Activated CD8-positive, alpha-beta T cell treated with anti-CD3 and anti-CD28 coated beads for 36 hours (primary cell): ENCODE measurements around the gene BTNL3. TPM values are rescaled to one million over a fixed set of nuclear protein-coding genes. Genes with fewer than 3 reads are reported as not detected.

ENCODE experiments used
- ATAC-seq: fragments of 200-7000 bp; cut with Tn5 transposase; one replicate; pipeline ENCODE4 v1.10.0; 2021; ENCODE audit warnings: mild to moderate bottlenecking, moderate library complexity
- CTCF ChIA-PET: fragments of 350-600 bp; sonication (Branson Sonifier 250); formaldehyde crosslinking; loops from one replicate; lab custom pipeline; 2021; ENCODE audit warnings: antibody characterized with exemption; lab: Charles Lee
- POLR2A ChIA-PET: fragments of 350-600 bp; sonication (Branson Sonifier 250); formaldehyde crosslinking; loops from one replicate; lab custom pipeline; 2021; ENCODE audit warnings: antibody characterized with exemption; lab: Charles Lee
- DNase-seq: peaks from one replicate; pipeline ENCODE4 v3.0.0-alpha.2; 2020
- H3K27ac Mint-ChIP-seq: one replicate; pipeline ENCODE4 v1.8.0; 2021; ENCODE audit warnings: mild to moderate bottlenecking, mixed read lengths
- H3K27me3 Mint-ChIP-seq: one replicate; pipeline ENCODE4 v1.8.0; 2021; ENCODE audit warnings: mixed read lengths
- H3K36me3 Mint-ChIP-seq: one replicate; pipeline ENCODE4 v1.8.0; 2021; ENCODE audit warnings: low read depth, mixed read lengths
- H3K4me1 Mint-ChIP-seq: one replicate; pipeline ENCODE4 v1.8.0; 2021; ENCODE audit warnings: low read depth, mixed read lengths
- H3K4me3 Mint-ChIP-seq: one replicate; pipeline ENCODE4 v1.8.0; 2021; ENCODE audit warnings: mild to moderate bottlenecking, moderate library complexity, mixed read lengths
- H3K9me3 Mint-ChIP-seq: one replicate; pipeline ENCODE4 v1.8.0; 2021; ENCODE audit warnings: mixed read lengths
- CTCF ChIP-seq: fragments of 200-600 bp; IDR thresholded peaks from one replicate; pipeline ENCODE4 v1.8.0; 2022; ENCODE audit warnings: antibody characterized with exemption, mild to moderate bottlenecking
- intact Hi-C: fragments of 100-400 bp; cut with micrococcal nuclease; formaldehyde crosslinking; loops from one replicate; pipeline ENCODE4 v1.10.0; 2022
- total RNA-seq, 2 experiments: library from RNA; stranded (reverse); gene quantifications; one replicate each; pipeline ENCODE4 v1.2.3, GENCODE V29; 2021

Gene BTNL3
- total RNA-seq, 2 experiments from 2014 or later: not detected

GRCh38 chr5:181039931-181040630 lies 51.4 kb downstream of the BTNL3 start, which contains the start of gene BTNL9:
Gene BTNL9 (plus strand): TSS chr5:181040266. CDS start chr5:181045490, 5,224 bp downstream.
- intact Hi-C loops: no loop called here
- Mint-ChIP-seq H3K4me1 (no peaks in the 10 kb centered on the region), H3K9me3 (no peaks in the 10 kb centered on the region), H3K4me3 (no peak within 1 kb of the TSS), H3K27ac (no peak within 1 kb of the TSS), H3K27me3 (peaks cover 34% of the 10 kb centered on the region), H3K36me3 (no peaks in the 10 kb centered on the region)
- POLR2A ChIA-PET: no interaction called here
- CTCF ChIA-PET: no interaction called here
- DNase-seq (no peak), ATAC-seq (no peak)
- TF ChIP-seq CTCF: no peak

GRCh38 chr5:181040631-181040945 lies 51.9 kb downstream of the BTNL3 start:
- Mint-ChIP-seq H3K4me1 (no peaks in the 10 kb centered on the region), H3K36me3 (no peaks in the 10 kb centered on the region), H3K27ac (no peak overlapping the region), H3K4me3 (no peak overlapping the region), H3K9me3 (no peaks in the 10 kb centered on the region), H3K27me3 (peaks cover 34% of the 10 kb centered on the region)
- CTCF ChIA-PET: no interaction called here
- no peak for DNase-seq
- POLR2A ChIA-PET: no interaction called here
- TF ChIP-seq CTCF: no peak
- intact Hi-C loops: no loop called here
- no peak for ATAC-seq

- Mint-ChIP-seq H3K27me3 (peaks cover 34% of the 10 kb centered on the region), H3K4me1 (no peaks in the 10 kb centered on the region), H3K36me3 (no peaks in the 10 kb centered on the region), H3K9me3 (no peaks in the 10 kb centered on the region), H3K27ac (no peak overlapping the region), H3K4me3 (no peak overlapping the region)
- ATAC-seq (no peak), DNase-seq (no peak)
- intact Hi-C loops: no loop called here
- TF ChIP-seq CTCF: no peak
- CTCF ChIA-PET: no interaction called here
- POLR2A ChIA-PET: no interaction called here
Observed at GRCh38 chr5:181041043-181041442, 52.4 kb downstream of the BTNL3 start.

- no peak for TF ChIP-seq CTCF
- ATAC-seq (no peak), DNase-seq (no peak)
- POLR2A ChIA-PET: no interaction called here
- Mint-ChIP-seq H3K36me3 (no peaks in the 10 kb centered on the region), H3K4me3 (no peak overlapping the region), H3K4me1 (no peaks in the 10 kb centered on the region), H3K27ac (no peak overlapping the region), H3K9me3 (no peaks in the 10 kb centered on the region), H3K27me3 (peaks cover 32% of the 10 kb centered on the region)
- intact Hi-C loops: no loop called here
- CTCF ChIA-PET: no interaction called here
Observed at GRCh38 chr5:181042036-181042713, 53.5 kb downstream of the BTNL3 start.

- DNase-seq (no peak), ATAC-seq (no peak)
- no peaks in the 10 kb centered on the region for H3K4me1 Mint-ChIP-seq
- POLR2A ChIA-PET: no interaction called here
- intact Hi-C loops: no loop called here
- CTCF ChIA-PET: no interaction called here
- H3K4me3 Mint-ChIP-seq: no peak overlapping the region
- TF ChIP-seq CTCF: no peak
- H3K27me3 Mint-ChIP-seq: peaks cover 34% of the 10 kb centered on the region
- H3K36me3 Mint-ChIP-seq: no peaks in the 10 kb centered on the region
- H3K9me3 Mint-ChIP-seq: no peaks in the 10 kb centered on the region
- no peak overlapping the region for H3K27ac Mint-ChIP-seq
Observed at GRCh38 chr5:181042722-181043121, 54.1 kb downstream of the BTNL3 start.
